Endothelial cell of umbilical vein (primary cell): ENCODE measurements around the gene ABCB9. TPM values are rescaled to one million over a fixed set of nuclear protein-coding genes. Genes with fewer than 3 reads are reported as not detected.

Source experiments
- BruUV-seq: library from RNA; stranded (reverse); fragments of 400-500 nt; replicated peaks from 2 replicates; lab custom pipeline; 2021; lab: Mats Ljungman, UMichigan
- CTCF ChIA-PET: fragments of 300-600, 350-600 bp; sonication (Branson Sonifier 250); formaldehyde crosslinking; loops from one replicate; lab custom pipeline; 2021; ENCODE audit warnings: antibody characterized with exemption, inconsistent platforms; lab: Charles Lee
- POLR2A ChIA-PET: fragments of 300-600, 350-600 bp; sonication (Branson Sonifier 250); formaldehyde crosslinking; loops from one replicate; lab custom pipeline; 2021; ENCODE audit warnings: antibody characterized with exemption, inconsistent platforms; lab: Charles Lee
- DNase-seq: peaks from one replicate; pipeline ENCODE4 v3.0.0-alpha.2; 2011; ENCODE audit warnings: low read depth, low spot score
- FAIRE-seq: peaks from 2 replicates; lab custom pipeline; 2011; peaks lifted over from hg19 to GRCh38; lab: Jason Lieb, UNC
- H2AFZ ChIP-seq: 2 replicates; pipeline ENCODE4 v1.6.0; 2012; ENCODE audit warnings: low read depth, low read length, control low read depth, inconsistent platforms
- H3K27ac ChIP-seq: 2 replicates; pipeline ENCODE4 v1.5.1; 2011; ENCODE audit warnings: low read depth, mild to moderate bottlenecking, control low read depth, low read length, moderate library complexity; ENCODE audit not compliant: insufficient read depth
- H3K27me3 ChIP-seq, 2 experiments: 2 replicates each; pipeline versions ENCODE4 v1.6.0 to v1.6.1; 2011; ENCODE audit warnings: low read length in 2 of 2, mixed read lengths in 1 of 2; ENCODE audit not compliant: control insufficient read depth in 2 of 2, insufficient read depth in 2 of 2
- H3K36me3 ChIP-seq, 2 experiments: 2 replicates in 1 of 2; 3 replicates in 1 of 2; pipeline ENCODE4 v1.5.1; 2011; ENCODE audit warnings: low read length in 2 of 2, mild to moderate bottlenecking in 1 of 2, moderate library complexity in 1 of 2; ENCODE audit not compliant: control insufficient read depth in 2 of 2, insufficient read depth in 2 of 2; ENCODE audit errors: extremely low read depth in 1 of 2
- H3K4me1 ChIP-seq: 3 replicates; pipeline ENCODE4 v1.5.1; 2011; ENCODE audit warnings: mild to moderate bottlenecking, low read length; ENCODE audit not compliant: control insufficient read depth, insufficient read depth; ENCODE audit errors: extremely low read depth
- H3K4me2 ChIP-seq: 2 replicates; pipeline ENCODE4 v1.6.1; 2011; ENCODE audit warnings: low read length, control low read depth, mixed read lengths; ENCODE audit not compliant: insufficient read depth
- H3K4me3 ChIP-seq, 3 experiments: fragments of 200-600 bp in 1 of 3; sonication (generic), shearing (Covaris generic) in 1 of 3; replicated peaks in 1 of 3; 2 replicates each; pipeline ENCODE4 v1.5.1; 2011 to 2016; ENCODE audit warnings: control low read depth in 3 of 3, low read length in 3 of 3, mild to moderate bottlenecking in 2 of 3, inconsistent platforms in 1 of 3, low read depth in 1 of 3, moderate library complexity in 1 of 3; ENCODE audit not compliant: insufficient read depth in 1 of 3
- H3K79me2 ChIP-seq: 2 replicates; pipeline ENCODE4 v1.6.0; 2012; ENCODE audit warnings: low read length, inconsistent platforms; ENCODE audit not compliant: control insufficient read depth, insufficient read depth
- H3K9ac ChIP-seq: replicated peaks from 2 replicates; pipeline ENCODE3; 2011; ENCODE audit warnings: low read length, control low read depth; ENCODE audit not compliant: insufficient read depth; ENCODE audit errors: extremely low read depth
- H3K9me1 ChIP-seq: replicated peaks from 3 replicates; pipeline ENCODE4 v1.6.0; 2011; ENCODE audit warnings: mild to moderate bottlenecking, low read length; ENCODE audit not compliant: control insufficient read depth, insufficient read depth; ENCODE audit errors: extremely low read depth
- H3K9me3 ChIP-seq: replicated peaks from 2 replicates; pipeline ENCODE4 v1.5.1; 2012; ENCODE audit warnings: low read length, inconsistent platforms; ENCODE audit not compliant: control insufficient read depth, insufficient read depth
- H4K20me1 ChIP-seq: replicated peaks from 2 replicates; pipeline ENCODE3; 2011; ENCODE audit warnings: mild to moderate bottlenecking, low read length; ENCODE audit not compliant: control insufficient read depth, insufficient read depth; ENCODE audit errors: extremely low read depth
- EZH2 ChIP-seq: IDR thresholded peaks from 2 replicates; pipeline ENCODE4 v1.6.1; 2012; ENCODE audit warnings: borderline replicate concordance, low read depth, mild to moderate bottlenecking, moderate library complexity, low read length, inconsistent platforms; ENCODE audit not compliant: severe bottlenecking
- FOS ChIP-seq: IDR thresholded peaks from 2 replicates; pipeline ENCODE4 v1.6.1; 2011; ENCODE audit warnings: mild to moderate bottlenecking, low read length, moderate library complexity, borderline replicate concordance; ENCODE audit not compliant: insufficient read depth
- GATA2 ChIP-seq: IDR thresholded peaks from 2 replicates; pipeline ENCODE4 v1.7.0; 2011; ENCODE audit warnings: low read depth, mild to moderate bottlenecking, moderate library complexity, mixed read lengths, low read length; ENCODE audit not compliant: insufficient read length, insufficient read depth
- JUN ChIP-seq: IDR thresholded peaks from 2 replicates; pipeline ENCODE4 v1.6.1; 2011; ENCODE audit warnings: borderline replicate concordance, low read depth; ENCODE audit not compliant: insufficient read length, insufficient read depth
- MYC ChIP-seq: IDR thresholded peaks from one replicate; pipeline ENCODE4 v1.6.1; 2011; ENCODE audit warnings: mild to moderate bottlenecking, low read depth, low read length
- POLR2A ChIP-seq: IDR thresholded peaks from 2 replicates; pipeline ENCODE4 v1.6.1; 2012; ENCODE audit warnings: low read depth, mild to moderate bottlenecking, control low read depth, low read length
- POLR2AphosphoS5 ChIP-seq: IDR thresholded peaks from 2 replicates; pipeline ENCODE4 v1.6.1; 2012; ENCODE audit warnings: low read depth, mild to moderate bottlenecking, control low read depth, low read length, moderate library complexity; ENCODE audit not compliant: insufficient read depth
- dilution Hi-C: fragments of 300-500 bp; cut with MboI; formaldehyde crosslinking; loops from one replicate; pipeline ENCODE4 v1.15.0; 2019; ENCODE audit warnings: low sequenced_read_pairs; ENCODE audit not compliant: extremely low pct_ligation_motif_present
- intact Hi-C: fragments of 100-400 bp; cut with micrococcal nuclease; formaldehyde crosslinking; loops from one replicate; pipeline ENCODE4 v1.10.0; 2022
- polyA plus RNA-seq, 4 experiments: library from polyadenylated mRNA; depleted of rRNA in 3 of 4; stranded (reverse) in 3 of 4; unstranded in 1 of 4; fragments of >200 nt; gene quantifications; 2 replicates each; pipeline versions ENCODE4 v1.2.1 to v1.2.3, GENCODE V29; 2011 to 2012; ENCODE audit warnings: missing spikeins in 1 of 4
- total RNA-seq: library from RNA; stranded (reverse); gene quantifications from 2 replicates; pipeline ENCODE4 v1.2.3, GENCODE V29; 2021
- TF ChIP-seq, protein P1 (sequence below): IDR thresholded peaks from 2 replicates; pipeline ENCODE4 v1.6.1; 2011; ENCODE audit not compliant: insufficient read depth, insufficient read length
- TF ChIP-seq, protein P2 (sequence below), 2 donors: IDR thresholded peaks; 1 replicate in 1 of 2; 2 replicates in 1 of 2; pipeline ENCODE4 v1.5.1; 2011; ENCODE audit warnings: low read length in 2 of 2, mild to moderate bottlenecking in 2 of 2, moderate library complexity in 2 of 2, control low read depth in 1 of 2, inconsistent platforms in 1 of 2, low read depth in 1 of 2; ENCODE audit not compliant: insufficient read depth in 1 of 2; ENCODE audit errors: extremely low read depth in 1 of 2

ABCB9 gene
- total and polyA plus RNA-seq, 2 donors (not counting 3 experiments of a cell fraction or from before 2014, with no cell fraction given): 11.7 to 16.9 TPM

DNA sequence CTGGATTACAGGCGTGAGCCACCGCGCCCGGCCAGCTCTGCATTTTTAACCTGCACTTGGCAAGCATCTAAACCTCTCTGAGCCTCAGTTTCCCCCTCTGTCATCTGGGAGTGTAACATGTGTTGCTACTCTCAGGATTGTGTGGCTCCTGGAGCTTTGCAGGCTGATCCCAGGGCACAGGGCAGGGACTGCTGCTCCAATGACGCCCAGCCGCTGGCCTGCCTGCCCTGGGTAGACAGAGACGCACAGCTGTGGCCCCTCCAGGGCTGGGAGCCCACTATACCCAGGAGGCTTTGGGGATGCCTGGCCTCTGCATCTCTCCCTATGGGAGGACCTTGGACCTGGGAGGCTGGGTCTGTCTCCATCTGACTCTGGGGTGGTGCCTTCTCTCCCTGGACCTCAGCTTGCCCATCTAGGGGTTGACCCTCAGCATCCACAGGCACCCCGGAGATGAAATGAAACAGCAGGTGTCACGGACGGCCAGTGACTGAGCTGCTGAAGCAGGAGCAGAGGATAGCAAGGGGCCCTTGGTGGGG lies 27.9 kb upstream of the ABCB9 start:
- Histone ChIP-seq H4K20me1 (no peaks in the 10 kb centered on the region), H3K9ac (no peak overlapping the region), H3K79me2 (no peaks in the 10 kb centered on the region), H3K36me3 (no peaks in the 10 kb centered on the region), H3K4me1 (no peaks in the 10 kb centered on the region), H3K9me3 (no peaks in the 10 kb centered on the region), H3K9me1 (no peaks in the 10 kb centered on the region), H3K4me2 (no peak overlapping the region), H3K4me3 (no peak overlapping the region), H3K27ac (no peak overlapping the region), H2AFZ (no peak overlapping the region), H3K27me3 (no peaks in the 10 kb centered on the region)
- intact Hi-C loops: no loop called here
- dilution Hi-C loops: no loop called here
- ChIA-PET POLR2A (no interaction called here), CTCF (no interaction called here)
- FAIRE-seq (no peak), DNase-seq (no peak)
- no peak for TF ChIP-seq EZH2
- no TSS peak for BruUV-seq

DNA sequence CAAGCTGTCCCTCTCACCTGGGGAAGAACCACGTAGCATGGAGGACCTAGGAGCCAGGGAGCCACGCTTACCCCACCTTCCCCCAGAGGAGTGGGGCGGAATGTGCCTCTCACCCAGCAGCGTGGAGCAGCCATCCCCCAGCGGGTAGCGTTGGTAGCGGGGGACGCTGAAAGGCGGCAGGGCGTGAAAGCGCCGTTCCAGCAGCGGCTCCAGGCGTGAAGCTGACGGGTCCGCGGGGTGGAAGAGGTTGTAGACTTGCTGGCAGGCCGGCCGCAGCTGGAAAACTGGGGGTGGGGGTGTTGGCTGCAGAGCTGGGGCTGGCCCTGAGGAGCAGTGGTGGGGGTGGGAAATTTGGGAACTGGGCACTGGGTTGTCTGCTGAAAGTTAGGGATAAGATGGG lies 26.1 kb upstream of the ABCB9 start:
- BruUV-seq: no TSS peak
- POLR2A ChIA-PET: no interaction called here

More for the DNA sequence above, 26.1 kb upstream of the ABCB9 start:
- Histone ChIP-seq H3K4me2 (no peak overlapping the region), H3K27me3 (no peaks in the 10 kb centered on the region), H3K79me2 (no peaks in the 10 kb centered on the region), H3K36me3 (peaks cover 0 to 3% of the 10 kb centered on the region in 2 experiments), H3K27ac (no peak overlapping the region), H3K4me3 (no peak overlapping the region), H4K20me1 (no peaks in the 10 kb centered on the region), H3K4me1 (no peaks in the 10 kb centered on the region), H3K9ac (no peak overlapping the region), H3K9me3 (no peaks in the 10 kb centered on the region), H2AFZ (no peak overlapping the region), H3K9me1 (no peaks in the 10 kb centered on the region)
- intact Hi-C loops (no loop called here), dilution Hi-C loops (no loop called here)
- DNase-seq (no peak), FAIRE-seq (no peak)
- CTCF ChIA-PET: no interaction called here
- no peak for TF ChIP-seq POLR2A
- TF ChIP-seq GATA2: no peak
- no peak for TF ChIP-seq POLR2AphosphoS5
- TF ChIP-seq, protein P1, sequence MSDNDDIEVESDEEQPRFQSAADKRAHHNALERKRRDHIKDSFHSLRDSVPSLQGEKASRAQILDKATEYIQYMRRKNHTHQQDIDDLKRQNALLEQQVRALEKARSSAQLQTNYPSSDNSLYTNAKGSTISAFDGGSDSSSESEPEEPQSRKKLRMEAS: no peak
- TF ChIP-seq MYC: no peak
- TF ChIP-seq, protein P2, sequence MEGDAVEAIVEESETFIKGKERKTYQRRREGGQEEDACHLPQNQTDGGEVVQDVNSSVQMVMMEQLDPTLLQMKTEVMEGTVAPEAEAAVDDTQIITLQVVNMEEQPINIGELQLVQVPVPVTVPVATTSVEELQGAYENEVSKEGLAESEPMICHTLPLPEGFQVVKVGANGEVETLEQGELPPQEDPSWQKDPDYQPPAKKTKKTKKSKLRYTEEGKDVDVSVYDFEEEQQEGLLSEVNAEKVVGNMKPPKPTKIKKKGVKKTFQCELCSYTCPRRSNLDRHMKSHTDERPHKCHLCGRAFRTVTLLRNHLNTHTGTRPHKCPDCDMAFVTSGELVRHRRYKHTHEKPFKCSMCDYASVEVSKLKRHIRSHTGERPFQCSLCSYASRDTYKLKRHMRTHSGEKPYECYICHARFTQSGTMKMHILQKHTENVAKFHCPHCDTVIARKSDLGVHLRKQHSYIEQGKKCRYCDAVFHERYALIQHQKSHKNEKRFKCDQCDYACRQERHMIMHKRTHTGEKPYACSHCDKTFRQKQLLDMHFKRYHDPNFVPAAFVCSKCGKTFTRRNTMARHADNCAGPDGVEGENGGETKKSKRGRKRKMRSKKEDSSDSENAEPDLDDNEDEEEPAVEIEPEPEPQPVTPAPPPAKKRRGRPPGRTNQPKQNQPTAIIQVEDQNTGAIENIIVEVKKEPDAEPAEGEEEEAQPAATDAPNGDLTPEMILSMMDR (IDR thresholded peaks at IDR 0.05; ENCODE audit: extremely low read depth in 1 of 2, insufficient read depth in 1 of 2, low read depth in 1 of 2, low read length in 2 of 2): no peak
- no peak for TF ChIP-seq JUN
- no peak for TF ChIP-seq EZH2
- no peak for TF ChIP-seq FOS
